ENCODE measurements around the gene TTC14. TPM values are rescaled to one million over a fixed set of nuclear protein-coding genes. Genes with fewer than 3 reads are reported as not detected.

Gene TTC14
- 11.8 and 21.0 TPM in 2 replicates for total RNA-seq

GRCh38 chr3:180601688-180602666 lies at the start of gene TTC14:
Gene TTC14, plus strand, starts transcription at chr3:180602163. Its CDS starts 99 bp downstream, at chr3:180602262.

Other genes starting within 250 kb of the TTC14 start
- gene CCDC39, start 77.3 kb downstream of the TTC14 start, total RNA-seq, result 0.04 TPM in 1 of 2 replicates, not detected in the other